HEK293 (cell line): ENCODE data around the gene GPSM1.

Experiments used
- CTCF ChIP-seq: fragments of 450-650 bp; formaldehyde crosslinking; IDR thresholded peaks from 2 replicates; pipeline ENCODE4 v1.5.1; 2016; ENCODE audit warnings: missing biosample characterization, missing genetic modification characterization
- INSM2 ChIP-seq: fragments of 450-650 bp; formaldehyde crosslinking; IDR thresholded peaks from 2 replicates; pipeline ENCODE4 v1.5.1; 2016; ENCODE audit warnings: missing biosample characterization, missing genetic modification characterization
- MZF1 ChIP-seq: fragments of 450-650 bp; formaldehyde crosslinking; IDR thresholded peaks from 2 replicates; pipeline ENCODE4 v1.5.1; 2017; ENCODE audit warnings: missing biosample characterization, missing genetic modification characterization, borderline replicate concordance
- ZBTB20 ChIP-seq: fragments of 450-650 bp; formaldehyde crosslinking; IDR thresholded peaks from 2 replicates; pipeline ENCODE4 v1.5.1; 2016; ENCODE audit warnings: missing biosample characterization, missing genetic modification characterization
- ZBTB7A ChIP-seq: fragments of 450-650 bp; formaldehyde crosslinking; IDR thresholded peaks from 2 replicates; pipeline ENCODE4 v1.5.1; 2016; ENCODE audit warnings: low read depth, missing biosample characterization, missing genetic modification characterization
- ZNF830 ChIP-seq: fragments of 450-650 bp; IDR thresholded peaks from 2 replicates; pipeline ENCODE4 v1.5.0; 2018; ENCODE audit warnings: missing biosample characterization, missing genetic modification characterization, low read depth, mild to moderate bottlenecking, moderate library complexity

- no peak for TF ChIP-seq CTCF (tag by site-specific recombination)
- no peak for TF ChIP-seq ZNF830 (tag by site-specific recombination)
- no peak for TF ChIP-seq ZBTB7A (tag by site-specific recombination)
- no peak for TF ChIP-seq INSM2
- no peak for TF ChIP-seq MZF1 (tag by site-specific recombination)
- TF ChIP-seq ZBTB20 (tag by site-specific recombination) = no peak
Measured at GRCh38 chr9:136317695-136318094, 9.6 kb upstream of the GPSM1 start.
